PC-9 (cell line): ENCODE measurements around the gene GLP1R. TPM values are rescaled to one million over a fixed set of nuclear protein-coding genes. Genes with fewer than 3 reads are reported as not detected.

Experiments
- BruUV-seq: library from RNA; stranded (reverse); fragments of 400-500 nt; replicated peaks from 2 replicates; lab custom pipeline; 2021; lab: Mats Ljungman, UMichigan
- CTCF ChIA-PET: fragments of 300-600 bp; sonication (Branson Sonifier 250); formaldehyde crosslinking; loops from one replicate; lab custom pipeline; 2022; ENCODE audit warnings: antibody characterized with exemption; lab: Charles Lee
- POLR2A ChIA-PET: fragments of 300-600 bp; sonication (Branson Sonifier 250); formaldehyde crosslinking; loops from one replicate; lab custom pipeline; 2022; ENCODE audit warnings: antibody characterized with exemption; ENCODE audit not compliant: unreplicated experiment; lab: Charles Lee
- DNase-seq, 2 experiments: peaks; one replicate each; pipeline versions ENCODE4 v3.0.0 to v3.0.0-alpha.2; 2015 to 2022; ENCODE audit warnings: mixed read lengths in 1 of 2
- H2AFZ ChIP-seq: fragments of 200-600 bp; sonication (generic); 2 replicates; pipeline ENCODE4 v1.8.1; 2017; ENCODE audit warnings: antibody characterized with exemption
- H3F3A ChIP-seq: fragments of 200-600 bp; sonication (generic); 2 replicates; pipeline ENCODE4 v1.8.1; 2017; ENCODE audit warnings: antibody characterized with exemption, mild to moderate bottlenecking, low read depth; ENCODE audit not compliant: insufficient read depth
- H3K27ac ChIP-seq: fragments of 200-600 bp; sonication (generic); 2 replicates; pipeline ENCODE4 v1.6.1; 2016; ENCODE audit warnings: mixed run types
- H3K27me3 ChIP-seq: fragments of 200-600 bp; sonication (generic); 2 replicates; pipeline ENCODE4 v1.6.1; 2016; ENCODE audit warnings: low read depth, mixed run types; ENCODE audit not compliant: insufficient read depth
- H3K36me3 ChIP-seq: fragments of 200-600 bp; sonication (generic); 2 replicates; pipeline ENCODE4 v1.6.1; 2016; ENCODE audit warnings: low read depth, mixed run types
- H3K4me1 ChIP-seq: fragments of 200-600 bp; sonication (generic); replicated peaks from 2 replicates; pipeline ENCODE4 v1.6.1; 2016; ENCODE audit warnings: mixed run types; ENCODE audit not compliant: insufficient read depth
- H3K4me2 ChIP-seq: fragments of 200-600 bp; sonication (generic); 2 replicates; pipeline ENCODE4 v1.6.1; 2017; ENCODE audit warnings: mixed run types
- H3K4me3 ChIP-seq: fragments of 200-600 bp; sonication (generic); 2 replicates; pipeline ENCODE4 v1.6.1; 2016; ENCODE audit warnings: mixed run types
- H3K79me2 ChIP-seq: fragments of 200-600 bp; sonication (generic); 2 replicates; pipeline ENCODE4 v1.6.1; 2017; ENCODE audit warnings: low read depth, mixed run types
- H3K9me2 ChIP-seq: fragments of 200-600 bp; sonication (generic); 2 replicates; pipeline ENCODE4 v1.8.1; 2017; ENCODE audit warnings: mild to moderate bottlenecking; ENCODE audit not compliant: insufficient read depth
- H3K9me3 ChIP-seq: fragments of 200-600 bp; sonication (generic); 2 replicates; pipeline ENCODE4 v1.8.1; 2016; ENCODE audit warnings: low read depth; ENCODE audit not compliant: insufficient read depth
- H4K20me1 ChIP-seq: fragments of 200-600 bp; sonication (generic); 2 replicates; pipeline ENCODE4 v1.8.1; 2017; ENCODE audit not compliant: insufficient read depth
- EZH2 ChIP-seq: fragments of 200-600 bp; sonication (generic); IDR thresholded peaks from 2 replicates; pipeline ENCODE4 v1.8.0; 2017; ENCODE audit warnings: antibody characterized with exemption, low read depth
- intact Hi-C: fragments of 100-400 bp; cut with micrococcal nuclease; formaldehyde crosslinking; loops from one replicate; pipeline ENCODE4 v1.10.0; 2022; ENCODE audit not compliant: unreplicated experiment
- total RNA-seq: library from RNA; stranded (reverse); gene quantifications from 2 replicates; pipeline ENCODE4 v1.2.3, GENCODE V29; 2021
- TF ChIP-seq, protein P1 (sequence below): fragments of 200-600 bp; sonication (generic); conservative IDR thresholded peaks from 2 replicates; pipeline ENCODE4 v1.6.1; 2017; ENCODE audit warnings: mixed run types, antibody characterized with exemption, mild to moderate bottlenecking, moderate library complexity

GLP1R gene
- total RNA-seq, 1 experiment from 2014 or later = not detected

- ChIA-PET POLR2A (no interaction called here), CTCF (no interaction called here)
- H3K36me3 ChIP-seq = no peaks in the 10 kb centered on the region
Observed at GRCh38 chr6:39111280-39111679, 62.7 kb downstream of the GLP1R start.

DNA sequence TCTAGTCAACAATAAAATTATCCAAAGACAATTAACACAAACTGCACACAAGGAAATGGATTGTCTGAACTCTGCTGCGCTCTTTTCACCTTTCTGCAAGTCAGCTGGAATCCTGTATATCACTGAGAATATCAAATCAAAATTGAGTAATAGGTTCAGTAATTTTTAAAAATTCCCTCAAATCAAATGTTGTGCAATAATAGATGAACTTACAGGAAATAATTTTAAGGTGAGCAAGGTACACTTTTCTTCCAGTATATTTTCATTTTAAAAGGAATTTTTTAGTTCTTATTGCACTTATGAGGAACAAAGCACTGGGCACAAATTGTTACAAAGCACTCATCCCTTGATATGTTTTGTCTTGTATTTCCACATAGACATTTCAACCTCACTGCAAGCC is 65.2 kb downstream of the GLP1R start:
- CTCF ChIA-PET = no interaction called here
- H3F3A ChIP-seq = no peaks in the 10 kb centered on the region
- no peak overlapping the region for H2AFZ ChIP-seq
- peaks cover 18% of the 10 kb centered on the region for H3K4me1 ChIP-seq
- H3K4me3 ChIP-seq = peak overlapping the region; percentile 72
- no peak for DNase-seq
- H3K27me3 ChIP-seq = no peaks in the 10 kb centered on the region
- no peaks in the 10 kb centered on the region for H3K9me3 ChIP-seq
- no peaks in the 10 kb centered on the region for H3K79me2 ChIP-seq
- H3K36me3 ChIP-seq = no peaks in the 10 kb centered on the region
- no peak for TF ChIP-seq EZH2
- TF ChIP-seq, protein P1, sequence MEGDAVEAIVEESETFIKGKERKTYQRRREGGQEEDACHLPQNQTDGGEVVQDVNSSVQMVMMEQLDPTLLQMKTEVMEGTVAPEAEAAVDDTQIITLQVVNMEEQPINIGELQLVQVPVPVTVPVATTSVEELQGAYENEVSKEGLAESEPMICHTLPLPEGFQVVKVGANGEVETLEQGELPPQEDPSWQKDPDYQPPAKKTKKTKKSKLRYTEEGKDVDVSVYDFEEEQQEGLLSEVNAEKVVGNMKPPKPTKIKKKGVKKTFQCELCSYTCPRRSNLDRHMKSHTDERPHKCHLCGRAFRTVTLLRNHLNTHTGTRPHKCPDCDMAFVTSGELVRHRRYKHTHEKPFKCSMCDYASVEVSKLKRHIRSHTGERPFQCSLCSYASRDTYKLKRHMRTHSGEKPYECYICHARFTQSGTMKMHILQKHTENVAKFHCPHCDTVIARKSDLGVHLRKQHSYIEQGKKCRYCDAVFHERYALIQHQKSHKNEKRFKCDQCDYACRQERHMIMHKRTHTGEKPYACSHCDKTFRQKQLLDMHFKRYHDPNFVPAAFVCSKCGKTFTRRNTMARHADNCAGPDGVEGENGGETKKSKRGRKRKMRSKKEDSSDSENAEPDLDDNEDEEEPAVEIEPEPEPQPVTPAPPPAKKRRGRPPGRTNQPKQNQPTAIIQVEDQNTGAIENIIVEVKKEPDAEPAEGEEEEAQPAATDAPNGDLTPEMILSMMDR = no peak
- H3K27ac ChIP-seq = no peak overlapping the region
- no TSS peak for BruUV-seq
- intact Hi-C loops = loop anchor here (5.0 kb wide), 1 partner anchor 1964 kb away; no protein-coding TSS in a partner anchor
- H3K9me2 ChIP-seq = no peaks in the 10 kb centered on the region
- H3K4me2 ChIP-seq = peak overlapping the region; percentile 95
- POLR2A ChIA-PET = interaction anchor here (0.6 kb wide), 1 partner anchor 83 kb away, joined by 3 read pairs; no protein-coding TSS in a partner anchor
- H4K20me1 ChIP-seq = no peaks in the 10 kb centered on the region

More at GRCh38 chr6:39111280-39111679, 62.7 kb downstream of the GLP1R start:
- no TSS peak for BruUV-seq
- Histone ChIP-seq H3K9me2 (no peaks in the 10 kb centered on the region), H3K4me3 (no peak overlapping the region), H3K4me2 (no peak overlapping the region), H3K4me1 (peaks cover 18% of the 10 kb centered on the region), H3F3A (no peaks in the 10 kb centered on the region), H2AFZ (no peak overlapping the region), H3K9me3 (no peaks in the 10 kb centered on the region), H4K20me1 (no peaks in the 10 kb centered on the region), H3K27me3 (no peaks in the 10 kb centered on the region), H3K79me2 (no peaks in the 10 kb centered on the region), H3K27ac (no peak overlapping the region)
- intact Hi-C loops = loop anchor here (5.0 kb wide), 1 partner anchor 1966 kb away; no protein-coding TSS in a partner anchor
- DNase-seq = no peak
- TF ChIP-seq EZH2 = no peak
- TF ChIP-seq, protein P1 = no peak

DNA sequence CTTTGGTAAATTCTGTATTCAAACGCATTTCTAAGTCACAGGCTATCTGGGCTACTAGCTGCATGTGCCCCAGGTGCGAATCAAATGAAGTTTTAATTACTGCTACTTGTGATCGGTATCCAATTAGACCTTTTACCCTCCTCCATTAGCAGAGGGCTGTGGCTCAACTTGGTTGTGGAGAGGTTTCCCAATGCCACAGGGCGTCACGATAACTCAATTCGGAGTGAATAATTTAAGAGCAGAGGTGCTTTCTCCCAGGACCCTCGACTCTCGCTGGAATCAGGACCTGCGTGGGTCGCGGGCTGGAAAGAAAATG is 65.8 kb downstream of the GLP1R start:
- H3K4me2 ChIP-seq = peak overlapping the region; percentile 95
- TF ChIP-seq, protein P1 = no peak
- no peak for TF ChIP-seq EZH2
- H2AFZ ChIP-seq = peak overlapping the region; percentile 99
- intact Hi-C loops = loop anchor here (5.0 kb wide), 1 partner anchor 1963 kb away; no protein-coding TSS in a partner anchor
- no peaks in the 10 kb centered on the region for H3K79me2 ChIP-seq
- peaks cover 18% of the 10 kb centered on the region for H3K4me1 ChIP-seq
- H3K9me2 ChIP-seq = no peaks in the 10 kb centered on the region
- H3K9me3 ChIP-seq = no peaks in the 10 kb centered on the region
- POLR2A ChIA-PET = interaction anchor here (0.6 kb wide), 1 partner anchor 82 kb away, joined by 3 read pairs; no protein-coding TSS in a partner anchor
- no peaks in the 10 kb centered on the region for H3K27me3 ChIP-seq
- no peaks in the 10 kb centered on the region for H3K36me3 ChIP-seq
- no peak for DNase-seq
- no peaks in the 10 kb centered on the region for H4K20me1 ChIP-seq
- BruUV-seq = no TSS peak
- peak overlapping the region; percentile 72 for H3K4me3 ChIP-seq
- H3K27ac ChIP-seq = peak overlapping the region; percentile 76
- H3F3A ChIP-seq = no peaks in the 10 kb centered on the region
- CTCF ChIA-PET = no interaction called here
